Heart left ventricle (tissue), 13 donors: ENCODE measurements around the gene BCKDHB.

Experiments used
- CTCF ChIP-seq, 12 donors: fragments of 200-600 bp; sonication (generic) in 4 of 12; IDR thresholded peaks; one replicate each; pipeline versions ENCODE4 v1.5.0 to v1.8.0; 2018 to 2022; ENCODE audit warnings: antibody characterized with exemption in 12 of 12, mild to moderate bottlenecking in 5 of 12
- POLR2A ChIP-seq, 2 donors: fragments of 450-650 bp; IDR thresholded peaks; one replicate each; pipeline ENCODE4 v1.6.1; 2017; ENCODE audit warnings: antibody characterized with exemption in 2 of 2, mild to moderate bottlenecking in 2 of 2, moderate library complexity in 2 of 2
- donor health status: ischemic (EF 13 %, LVEDD 7.1; RV severe dilation, severe dysfunction).
- donor health status: DM: no; HTN: yes; CAD: no.
- donor health status: DM: no; HTN: no; CAD: no.
- donor health status: ischemic (EF 25% LVEDD 6.9; RV normal size, moderate dysfunction).
- donor health status: ischemic (EF 25% LVEDD 5.7; RV mildly dilated, moderate dysfunction).
- donor health status: ischemic (EF 35%, LVEDD 5.7; RV mildly dilated, moderate dysfunction).
- donor health status: nonischemic (EF 11% LVEDD 7.7; RV severe dilation, severe dysfunction).
- donor health status: DM: yes; HTN: yes; CAD: no.
- donor health status: PGD.
- donor health status: ischemic (EF 29% LVEDD 5.4; RV normal size, mild dysfunction).
- donor health status: nonischemic (EF 23%, LVEDD 6.1; RV moderate dilation, normal function).

- no peak for TF ChIP-seq POLR2A (IDR thresholded peaks at IDR 0.05)
- no peak for TF ChIP-seq CTCF (IDR thresholded peaks at IDR 0.05)
Observed at GRCh38 chr6:80217794-80218193, 111.3 kb downstream of the BCKDHB start.
